Common myeloid progenitor, CD34-positive (primary cell): ENCODE data around the gene MMP10.

Experiments
- CTCF ChIA-PET: fragments of 350-600 bp; sonication (Branson Sonifier 250); formaldehyde crosslinking; loops from one replicate; lab custom pipeline; 2021; ENCODE audit warnings: antibody characterized with exemption; lab: Charles Lee
- POLR2A ChIA-PET: fragments of 350-600 bp; sonication (Branson Sonifier 250); formaldehyde crosslinking; loops from one replicate; lab custom pipeline; 2021; ENCODE audit warnings: antibody characterized with exemption; lab: Charles Lee
- DNase-seq, 3 donors: peaks; one replicate each; pipeline versions ENCODE4 v3.0.0 to v3.0.0-alpha.2; 2013
- H3K27ac ChIP-seq, 2 experiments: 1 replicate in 1 of 2; 2 replicates in 1 of 2; pipeline ENCODE4 v1.7.0; 2013; ENCODE audit warnings: inconsistent platforms in 2 of 2, low read length in 2 of 2, mild to moderate bottlenecking in 2 of 2, low read depth in 1 of 2, moderate library complexity in 1 of 2; ENCODE audit not compliant: severe bottlenecking in 2 of 2, insufficient read depth in 1 of 2, poor library complexity in 1 of 2
- H3K27me3 ChIP-seq, 5 experiments: replicated peaks in 2 of 5; 1 replicate in 3 of 5; 2 replicates in 2 of 5; pipeline versions ENCODE4 v1.6.1 to v1.7.0; 2013; ENCODE audit warnings: low read length in 4 of 5, mild to moderate bottlenecking in 2 of 5, moderate library complexity in 2 of 5, inconsistent platforms in 1 of 5; ENCODE audit not compliant: insufficient read depth in 5 of 5, control insufficient read depth in 4 of 5
- H3K36me3 ChIP-seq, 4 experiments: 1 replicate in 2 of 4; 2 replicates in 2 of 4; pipeline versions ENCODE4 v1.6.1 to v1.7.0; 2013; ENCODE audit warnings: low read length in 3 of 4, control low read depth in 1 of 4, mild to moderate bottlenecking in 1 of 4; ENCODE audit not compliant: control insufficient read depth in 4 of 4, insufficient read depth in 4 of 4
- H3K4me1 ChIP-seq, 4 experiments: 1 replicate in 3 of 4; 2 replicates in 1 of 4; pipeline versions ENCODE4 v1.6.1 to v1.7.1; 2013; ENCODE audit warnings: low read length in 3 of 4, mild to moderate bottlenecking in 3 of 4, control low read depth in 1 of 4, inconsistent platforms in 1 of 4, moderate library complexity in 1 of 4; ENCODE audit not compliant: control insufficient read depth in 4 of 4, insufficient read depth in 4 of 4; ENCODE audit errors: control extremely low read depth in 1 of 4
- H3K4me3 ChIP-seq, 7 experiments: 1 replicate in 4 of 7; 2 replicates in 3 of 7; pipeline versions ENCODE4 v1.5.1 to v1.7.0; 2013; ENCODE audit warnings: mild to moderate bottlenecking in 7 of 7, low read length in 6 of 7, moderate library complexity in 6 of 7, inconsistent platforms in 2 of 7, low read depth in 2 of 7, control low read depth in 1 of 7; ENCODE audit not compliant: insufficient read depth in 4 of 7, control insufficient read depth in 1 of 7; ENCODE audit errors: extremely low read depth in 1 of 7
- H3K9me3 ChIP-seq, 5 experiments: 1 replicate in 4 of 5; 2 replicates in 1 of 5; pipeline versions ENCODE4 v1.6.1 to v1.7.1; 2013; ENCODE audit warnings: low read length in 4 of 5, mild to moderate bottlenecking in 2 of 5, inconsistent platforms in 1 of 5, low read depth in 1 of 5, moderate library complexity in 1 of 5; ENCODE audit not compliant: control insufficient read depth in 4 of 5, insufficient read depth in 2 of 5; ENCODE audit errors: control extremely low read depth in 1 of 5
- WGBS: methylation state at CpG from one replicate; pipeline ENCODE4 v1.1.5; 2013; ENCODE audit not compliant: insufficient coverage; 5-methylcytosine and 5-hydroxymethylcytosine counted together

The MMP10 gene

DNA sequence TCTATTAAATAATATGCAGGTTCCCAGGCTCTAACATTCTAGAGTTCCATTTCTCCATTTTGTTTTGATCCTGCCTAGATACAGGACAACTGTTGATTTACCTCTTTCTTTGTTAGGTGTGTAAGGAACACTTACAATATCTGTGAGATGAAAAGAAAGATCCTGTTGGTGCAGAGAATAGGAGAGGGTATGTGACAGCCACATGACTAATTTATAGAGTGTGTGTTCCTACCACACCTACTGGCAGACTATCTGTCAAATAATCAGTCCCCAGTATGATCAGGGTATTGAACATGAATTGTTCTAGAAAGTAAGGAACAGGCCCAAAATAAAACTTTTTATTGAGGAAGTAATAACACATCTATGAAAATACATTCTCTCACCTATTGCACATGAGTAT is 10.2 kb downstream of the MMP10 start:
- CTCF ChIA-PET = no interaction called here
- no peak overlapping the region for H3K4me3 ChIP-seq
- POLR2A ChIA-PET = no interaction called here
- H3K9me3 ChIP-seq = peaks cover 0 to 4% (median 0%) of the 10 kb centered on the region in 5 experiments
- no peaks in the 10 kb centered on the region for H3K4me1 ChIP-seq
- no peak overlapping the region for H3K27ac ChIP-seq
- no peaks in the 10 kb centered on the region for H3K36me3 ChIP-seq
- peaks cover 0 to 16% (median 3%) of the 10 kb centered on the region in 5 experiments for H3K27me3 ChIP-seq
- DNase-seq = no peak

DNA sequence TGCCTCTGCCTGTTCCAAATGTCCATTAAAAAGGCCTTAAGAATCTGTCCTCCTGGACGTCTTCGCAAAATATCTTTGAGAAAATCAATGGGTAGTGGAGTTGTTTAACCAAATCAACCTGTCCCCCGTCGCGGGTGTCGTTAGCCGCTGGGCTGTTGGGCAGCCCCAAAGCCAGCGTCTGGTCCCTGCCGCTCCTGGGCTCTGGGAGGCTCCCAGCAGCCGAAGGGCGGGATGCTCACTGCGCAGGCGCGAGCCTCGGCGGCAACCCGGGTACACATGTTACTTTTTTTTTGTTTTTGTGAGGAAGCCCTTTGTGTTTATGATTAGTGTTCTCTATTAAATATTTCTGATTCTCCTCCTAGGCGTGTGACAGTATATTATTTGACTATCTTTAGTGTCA is 12.6 kb downstream of the MMP10 start:
- CTCF ChIA-PET = interaction anchor here (0.8 kb wide), 1 partner anchor 25 kb away, joined by 3 read pairs; no protein-coding TSS in a partner anchor
- no peak overlapping the region for H3K4me3 ChIP-seq
- H3K27ac ChIP-seq = no peak overlapping the region
- no peak for DNase-seq
- POLR2A ChIA-PET = no interaction called here
- no peaks in the 10 kb centered on the region for H3K36me3 ChIP-seq
- peaks cover 0 to 24% (median 0%) of the 10 kb centered on the region in 5 experiments for H3K27me3 ChIP-seq
- no peaks in the 10 kb centered on the region for H3K4me1 ChIP-seq
- peaks cover 0 to 4% (median 0%) of the 10 kb centered on the region in 5 experiments for H3K9me3 ChIP-seq
- 59% methylated on average over 9 of the region's 18 CpGs for WGBS

GRCh38 chr11:102763440-102763839 is 17.0 kb downstream of the MMP10 start:
- H3K9me3 ChIP-seq = peaks cover 0 to 4% (median 0%) of the 10 kb centered on the region in 5 experiments
- no peak for DNase-seq
- ChIA-PET POLR2A (no interaction called here), CTCF (no interaction called here)
- peaks cover 0 to 32% (median 0%) of the 10 kb centered on the region in 5 experiments for H3K27me3 ChIP-seq
- H3K27ac ChIP-seq = no peak overlapping the region
- H3K4me3 ChIP-seq = no peak overlapping the region
- peaks cover 0 to 7% (median 3%) of the 10 kb centered on the region in 4 experiments for H3K4me1 ChIP-seq
- no peaks in the 10 kb centered on the region for H3K36me3 ChIP-seq
- no CpG with 5 or more reads among the region's 2 CpGs for WGBS

GRCh38 chr11:102762361-102762767 is 18.1 kb downstream of the MMP10 start:
- ChIA-PET CTCF (no interaction called here), POLR2A (no interaction called here)
- H3K27me3 ChIP-seq = peaks cover 0 to 24% (median 0%) of the 10 kb centered on the region in 5 experiments
- no CpG with 5 or more reads among the region's 2 CpGs for WGBS
- H3K36me3 ChIP-seq = no peaks in the 10 kb centered on the region
- H3K4me3 ChIP-seq = no peak overlapping the region
- H3K4me1 ChIP-seq = peaks cover 0 to 18% (median 9%) of the 10 kb centered on the region in 4 experiments
- no peak overlapping the region for H3K27ac ChIP-seq
- H3K9me3 ChIP-seq = no peaks in the 10 kb centered on the region
- DNase-seq = no peak

- peaks cover 0 to 18% (median 0%) of the 10 kb centered on the region in 5 experiments for H3K27me3 ChIP-seq
- CTCF ChIA-PET = no interaction called here
- no peaks in the 10 kb centered on the region for H3K9me3 ChIP-seq
- H3K4me3 ChIP-seq = no peak overlapping the region
- POLR2A ChIA-PET = interaction anchor here (0.6 kb wide), 1 partner anchor 412 kb away, joined by 3 read pairs; no protein-coding TSS in a partner anchor
- H3K27ac ChIP-seq = no peak overlapping the region
- H3K4me1 ChIP-seq = peaks cover 0 to 19% (median 10%) of the 10 kb centered on the region in 4 experiments
- WGBS = 100% methylated on average over 4 of the region's 4 CpGs
- DNase-seq = no peak
- H3K36me3 ChIP-seq = no peaks in the 10 kb centered on the region
These were observed 18.7 kb downstream of the MMP10 start for GRCh38 chr11:102761646-102762238.

DNA sequence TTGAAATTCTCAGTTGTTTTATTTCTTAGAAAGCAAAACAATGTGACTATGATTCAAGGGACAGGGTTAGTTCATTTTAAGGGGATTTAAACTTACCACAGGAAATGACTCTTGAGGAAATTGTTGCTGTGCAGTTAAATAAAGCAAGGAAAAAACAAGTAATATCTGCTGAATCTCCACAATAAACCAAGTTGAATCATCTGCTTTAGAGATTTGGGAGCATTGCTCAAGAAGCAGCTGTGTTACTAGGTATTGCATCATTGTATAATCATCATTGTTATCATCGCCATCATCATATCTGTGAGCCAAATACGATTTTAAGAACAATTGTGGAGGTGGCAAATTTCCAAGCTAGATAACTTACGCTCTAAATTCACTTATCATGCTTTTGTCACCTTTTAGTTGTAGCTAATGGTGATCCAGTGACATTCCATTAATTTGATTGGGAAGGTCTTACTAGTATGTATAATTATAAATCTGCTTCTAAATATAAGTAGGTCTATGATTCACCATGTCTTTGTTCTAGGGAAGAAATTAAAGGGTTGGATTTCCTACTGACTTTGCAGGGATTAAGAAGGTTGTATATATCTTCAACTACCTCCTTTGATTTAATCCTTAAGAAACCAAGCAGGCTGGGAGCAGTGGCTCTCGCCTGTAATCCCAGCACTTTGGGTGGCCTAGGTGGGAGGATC is 19.9 kb downstream of the MMP10 start:
- ChIA-PET POLR2A (no interaction called here), CTCF (interaction anchor here (0.6 kb wide), 1 partner anchor 545 kb away, joined by 3 read pairs; no protein-coding TSS in a partner anchor)
- WGBS = 100% methylated on average over 1 of the region's 4 CpGs
- no peak overlapping the region for H3K4me3 ChIP-seq
- peaks cover 0 to 19% (median 10%) of the 10 kb centered on the region in 4 experiments for H3K4me1 ChIP-seq
- DNase-seq = peak; percentile 12 to 54 (median 51)
- peaks cover 0 to 22% (median 0%) of the 10 kb centered on the region in 5 experiments for H3K27me3 ChIP-seq
- no peaks in the 10 kb centered on the region for H3K9me3 ChIP-seq
- H3K27ac ChIP-seq = no peak overlapping the region
- no peaks in the 10 kb centered on the region for H3K36me3 ChIP-seq
